HG03196 (cell line): ENCODE data around the gene TPM2.

ENCODE experiments used
- ATAC-seq: cut with Tn5 transposase; IDR thresholded peaks from one replicate; pipeline ENCODE4 v1.9.1; 2021; ENCODE audit not compliant: unreplicated experiment

The TPM2 gene

DNA sequence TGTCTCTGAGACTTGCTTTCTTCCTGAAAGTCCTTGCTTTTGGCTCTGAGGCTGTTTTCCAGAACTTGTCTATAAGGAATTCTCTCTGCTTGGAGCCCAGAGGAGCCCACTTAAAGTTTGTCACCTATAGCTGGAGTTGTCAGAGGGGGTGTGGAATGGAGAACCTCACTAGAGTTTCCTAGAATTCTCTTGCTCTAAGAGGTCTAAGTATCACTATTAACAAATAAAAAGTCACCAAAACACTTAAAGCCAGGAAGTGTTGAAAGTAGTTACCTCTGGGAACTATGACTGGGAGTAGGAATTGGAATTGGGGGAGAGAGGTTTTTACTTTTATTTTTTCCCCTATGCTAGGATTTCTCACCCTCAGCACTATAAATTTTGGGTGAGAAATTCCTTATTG lies 54.0 kb downstream of the TPM2 start:
- no peak for ATAC-seq
